GM18909 (cell line): ENCODE measurements around the gene ZFP30.

ENCODE experiments used
- ATAC-seq: cut with Tn5 transposase; IDR thresholded peaks from one replicate; pipeline ENCODE4 v1.9.1; 2021; ENCODE audit warnings: mild to moderate bottlenecking; ENCODE audit not compliant: unreplicated experiment, poor library complexity

Gene ZFP30

GRCh38 chr19:37564624-37565369, 90.5 kb downstream of the ZFP30 start:
- no peak for ATAC-seq
